GM19372 (cell line): ENCODE data around the gene CLEC2B.

Experiments
- ATAC-seq: cut with Tn5 transposase; IDR thresholded peaks from one replicate; pipeline ENCODE4 v1.9.1; 2021; ENCODE audit warnings: mild to moderate bottlenecking, low read depth, moderate library complexity; ENCODE audit not compliant: unreplicated experiment

Gene CLEC2B

GRCh38 chr12:9870286-9870866 lies 1.2 kb upstream of the CLEC2B start:
- ATAC-seq = no peak

- ATAC-seq = no peak
Observed at GRCh38 chr12:9868951-9869306, 225 bp downstream of the CLEC2B start.

GRCh38 chr12:9868311-9868801 lies 798 bp downstream of the CLEC2B start:
- no peak for ATAC-seq

GRCh38 chr12:9867531-9867930 lies 1.6 kb downstream of the CLEC2B start:
- ATAC-seq = no peak

GRCh38 chr12:9866860-9867269 lies 2.3 kb downstream of the CLEC2B start:
- no peak for ATAC-seq

- ATAC-seq = no peak
Observed at GRCh38 chr12:9864913-9865675, 4.1 kb downstream of the CLEC2B start.

- no peak for ATAC-seq
Observed at GRCh38 chr12:9858135-9858534, 11.0 kb downstream of the CLEC2B start.

- ATAC-seq = no peak
Observed at GRCh38 chr12:9856894-9857293, 12.3 kb downstream of the CLEC2B start.

- ATAC-seq = no peak
Observed at GRCh38 chr12:9856151-9856550, 13.0 kb downstream of the CLEC2B start.

- ATAC-seq = no peak
Observed at GRCh38 chr12:9851927-9852326, 17.2 kb downstream of the CLEC2B start.

- no peak for ATAC-seq
Observed at GRCh38 chr12:9851050-9851449, 18.1 kb downstream of the CLEC2B start.

- ATAC-seq = no peak
Observed at GRCh38 chr12:9848899-9849298, 20.3 kb downstream of the CLEC2B start.

- ATAC-seq = no peak
Observed at GRCh38 chr12:9843407-9843806, 25.7 kb downstream of the CLEC2B start.

- ATAC-seq = no peak
Observed at GRCh38 chr12:9831720-9832119, 37.4 kb downstream of the CLEC2B start.

- ATAC-seq = no peak
Observed at GRCh38 chr12:9829982-9830381, 39.2 kb downstream of the CLEC2B start.

- ATAC-seq = no peak
Observed at GRCh38 chr12:9829483-9829882, 39.7 kb downstream of the CLEC2B start.

- no peak for ATAC-seq
Observed at GRCh38 chr12:9827209-9827888, 41.8 kb downstream of the CLEC2B start, which contains the start of gene KLRF1. KLRF1 (plus strand) TSS chr12:9827481; CDS start chr12:9827545, 64 bp downstream.

GRCh38 chr12:9820281-9820930 lies 48.7 kb downstream of the CLEC2B start:
- no peak for ATAC-seq

- peak; percentile 96 for ATAC-seq
Observed at GRCh38 chr12:9813821-9814798, 55.0 kb downstream of the CLEC2B start.

- ATAC-seq = no peak
Observed at GRCh38 chr12:9811621-9812020, 57.5 kb downstream of the CLEC2B start.
